Measurements from ENCODE around the gene KCNRG.
"Not testable (repeated sequence)": the region's sequence is repeated elsewhere in the genome, so short reads cannot be mapped to it uniquely, and the experiment has no call there.

The KCNRG gene

GRCh38 chr13:50015258-50015657 lies at the start of gene KCNRG:
KCNRG (plus strand) TSS chr13:50015444; CDS start chr13:50015494, 50 bp downstream.
- no peak for DNase-seq

DNA sequence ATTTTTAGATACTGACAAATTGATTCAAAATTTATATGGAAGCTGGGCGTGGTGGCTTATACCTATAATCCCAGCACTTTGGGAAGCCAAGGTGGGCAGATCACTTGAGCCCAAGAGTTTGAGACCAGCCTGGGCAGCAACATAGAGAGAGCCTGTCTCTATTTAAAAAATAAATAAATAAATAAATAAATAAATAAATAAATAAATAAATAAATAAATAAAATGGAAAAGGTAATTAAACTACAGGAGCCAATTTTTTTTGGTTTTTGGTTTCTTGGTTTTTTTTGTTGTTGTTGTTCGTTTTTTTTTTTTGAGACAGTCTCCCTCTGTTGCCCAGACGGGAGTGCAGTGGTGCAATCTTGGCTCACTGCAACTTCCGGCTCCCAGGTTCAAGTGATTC lies 47.8 kb upstream of the KCNRG start:
- no peak for DNase-seq

DNA sequence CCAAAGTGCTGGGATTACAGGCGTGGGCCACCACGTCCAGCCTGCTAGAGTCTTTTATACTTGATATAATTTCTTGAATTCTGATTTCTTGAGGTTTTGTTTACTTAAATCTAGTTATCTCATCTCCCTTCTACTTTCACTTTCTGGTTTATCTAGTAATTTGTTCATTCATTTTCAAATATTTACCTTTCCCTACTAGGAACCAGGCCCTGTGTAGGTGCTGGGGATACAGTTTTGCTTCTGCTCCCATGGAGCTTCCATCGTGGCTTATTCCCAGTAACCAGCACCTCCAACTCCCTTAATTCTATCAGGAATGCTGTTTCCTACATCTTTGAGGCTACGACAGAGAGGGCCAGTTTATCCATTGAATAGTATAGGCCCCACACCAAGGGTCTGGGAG lies 42.5 kb upstream of the KCNRG start:
- no peak for DNase-seq

- no peak for DNase-seq
Observed at GRCh38 chr13:49975826-49976225, 39.4 kb upstream of the KCNRG start.

DNA sequence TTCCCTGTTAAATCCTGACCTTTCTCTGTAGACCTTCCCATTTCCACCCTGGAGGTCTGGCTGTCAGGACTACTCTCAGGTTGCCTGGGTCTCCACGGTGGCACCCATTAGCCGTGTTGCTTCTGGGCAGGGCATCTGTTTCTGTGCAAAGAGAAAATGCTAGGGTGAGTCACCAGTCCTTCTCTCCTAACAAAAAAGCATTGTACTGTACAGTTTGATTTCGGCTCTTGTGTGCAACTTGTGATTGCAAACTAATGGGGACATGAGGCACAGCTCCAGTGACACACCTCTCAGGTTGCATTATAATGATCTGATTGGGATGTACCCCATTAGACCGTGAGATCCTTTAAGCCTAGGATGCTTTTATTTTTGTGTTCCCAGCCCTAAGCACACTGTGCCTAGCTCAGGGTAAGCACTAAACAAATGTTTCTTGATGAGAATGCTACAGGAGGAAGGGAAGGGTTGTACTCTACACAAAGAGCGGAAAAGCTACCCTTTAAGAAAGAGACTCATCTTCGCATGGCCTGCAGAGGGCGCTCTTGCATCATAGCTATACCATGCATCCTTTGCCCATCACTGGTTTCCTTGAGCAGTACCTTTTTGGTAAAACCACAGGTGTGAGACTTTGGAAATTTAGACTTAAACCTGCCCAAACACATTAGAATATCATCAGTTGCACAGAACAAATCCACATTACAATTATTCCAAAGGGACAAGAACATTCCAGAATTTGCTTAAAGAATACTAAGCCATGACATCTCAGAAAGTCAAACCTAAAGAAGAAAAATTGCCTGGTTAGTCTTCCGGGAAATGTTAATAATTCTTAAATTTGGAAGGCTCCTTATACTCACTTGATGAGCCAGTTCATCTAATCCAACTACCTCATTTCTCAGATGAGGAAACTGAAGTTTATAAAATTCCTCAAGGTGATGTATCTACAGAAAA lies 38.7 kb upstream of the KCNRG start:
- DNase-seq, result peak; percentile 64

GRCh38 chr13:49977992-49978391 lies 37.3 kb upstream of the KCNRG start:
- DNase-seq, result no peak

DNA sequence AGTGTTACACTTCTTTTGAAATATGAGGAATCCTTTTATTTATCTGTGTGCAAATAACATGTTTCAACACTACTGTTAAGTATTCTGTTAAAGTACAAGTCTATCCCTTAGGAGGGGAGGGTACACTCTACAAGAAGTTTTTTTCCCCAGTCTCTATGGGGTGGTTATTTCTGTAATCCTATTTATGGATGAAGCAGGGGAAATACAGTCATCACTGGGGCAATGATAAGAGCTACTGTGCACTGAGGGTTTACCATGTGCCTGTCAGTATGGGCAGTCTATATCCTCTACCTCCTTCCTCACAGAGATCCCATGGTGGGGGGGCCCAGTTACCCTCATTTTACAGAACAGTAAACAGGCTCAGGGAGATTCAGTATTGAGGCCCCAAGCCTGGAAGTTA lies 35.0 kb upstream of the KCNRG start:
- no peak for DNase-seq

DNA sequence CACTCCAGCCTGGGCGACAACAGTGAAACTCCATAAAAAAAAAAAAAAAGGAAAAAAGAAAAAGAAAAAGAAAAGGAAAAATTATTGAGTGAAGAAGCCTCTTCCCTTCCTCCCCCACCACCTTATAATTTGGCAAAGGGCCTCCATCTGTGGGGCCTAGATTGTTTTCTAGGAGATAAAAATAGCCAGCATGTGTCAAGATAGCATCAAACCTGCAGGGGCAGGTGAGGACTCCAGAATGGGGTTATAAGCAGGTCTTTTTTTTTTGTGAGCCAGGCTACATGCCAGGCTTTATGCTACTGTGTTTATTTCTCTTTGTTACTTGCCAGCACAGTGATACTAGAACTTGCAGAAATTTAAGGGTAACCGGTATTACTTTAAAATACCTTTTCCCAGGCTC lies 30.1 kb upstream of the KCNRG start:
- DNase-seq, result no peak

- DNase-seq, result no peak
Observed at GRCh38 chr13:49986471-49986870, 28.8 kb upstream of the KCNRG start.

- not testable (repeated sequence) for DNase-seq
Observed at GRCh38 chr13:49990612-49991011, 24.6 kb upstream of the KCNRG start.

DNA sequence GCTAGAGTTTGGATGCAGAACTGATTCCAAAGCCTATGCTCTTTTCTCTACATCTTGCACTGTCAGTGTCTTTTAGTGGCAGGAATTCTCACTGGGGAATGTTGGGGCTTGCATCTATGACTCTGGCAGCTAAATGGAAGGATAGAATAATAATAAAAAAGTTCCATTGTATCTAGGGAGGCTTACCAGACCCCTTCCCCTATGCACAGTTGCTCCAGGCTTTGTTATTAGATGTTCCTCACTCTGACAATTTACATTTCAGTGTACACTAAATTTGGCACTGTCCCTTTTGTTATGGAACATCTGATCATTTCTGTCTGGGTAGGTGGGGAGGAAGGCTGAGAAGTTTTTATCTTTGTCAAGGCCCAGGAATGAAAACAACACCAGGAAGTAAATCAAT lies 22.1 kb upstream of the KCNRG start:
- no peak for DNase-seq

DNA sequence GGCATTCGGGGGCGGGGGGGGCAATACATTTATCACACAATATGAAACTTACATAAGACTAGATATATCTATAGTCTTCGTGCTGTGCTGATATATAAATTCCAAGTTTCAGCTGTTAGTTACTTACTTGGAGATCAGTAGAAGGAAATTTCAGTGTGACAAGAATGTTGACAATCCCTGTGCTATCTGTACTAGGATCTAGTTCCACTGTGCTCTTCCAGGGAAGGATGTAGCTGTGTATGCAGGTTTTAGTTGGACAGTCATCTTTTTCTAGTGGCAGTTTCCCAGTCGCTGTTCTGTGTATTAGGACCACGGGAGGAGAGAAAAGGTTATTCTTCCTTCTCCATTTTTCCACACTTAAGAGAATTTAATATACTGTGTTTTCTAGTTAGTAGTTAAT lies 21.6 kb upstream of the KCNRG start:
- DNase-seq, result no peak

GRCh38 chr13:49995625-49996101 lies 19.6 kb upstream of the KCNRG start:
- DNase-seq, result no peak

- DNase-seq, result peak; percentile 70
Observed at GRCh38 chr13:49996161-49996915, 18.9 kb upstream of the KCNRG start.

DNA sequence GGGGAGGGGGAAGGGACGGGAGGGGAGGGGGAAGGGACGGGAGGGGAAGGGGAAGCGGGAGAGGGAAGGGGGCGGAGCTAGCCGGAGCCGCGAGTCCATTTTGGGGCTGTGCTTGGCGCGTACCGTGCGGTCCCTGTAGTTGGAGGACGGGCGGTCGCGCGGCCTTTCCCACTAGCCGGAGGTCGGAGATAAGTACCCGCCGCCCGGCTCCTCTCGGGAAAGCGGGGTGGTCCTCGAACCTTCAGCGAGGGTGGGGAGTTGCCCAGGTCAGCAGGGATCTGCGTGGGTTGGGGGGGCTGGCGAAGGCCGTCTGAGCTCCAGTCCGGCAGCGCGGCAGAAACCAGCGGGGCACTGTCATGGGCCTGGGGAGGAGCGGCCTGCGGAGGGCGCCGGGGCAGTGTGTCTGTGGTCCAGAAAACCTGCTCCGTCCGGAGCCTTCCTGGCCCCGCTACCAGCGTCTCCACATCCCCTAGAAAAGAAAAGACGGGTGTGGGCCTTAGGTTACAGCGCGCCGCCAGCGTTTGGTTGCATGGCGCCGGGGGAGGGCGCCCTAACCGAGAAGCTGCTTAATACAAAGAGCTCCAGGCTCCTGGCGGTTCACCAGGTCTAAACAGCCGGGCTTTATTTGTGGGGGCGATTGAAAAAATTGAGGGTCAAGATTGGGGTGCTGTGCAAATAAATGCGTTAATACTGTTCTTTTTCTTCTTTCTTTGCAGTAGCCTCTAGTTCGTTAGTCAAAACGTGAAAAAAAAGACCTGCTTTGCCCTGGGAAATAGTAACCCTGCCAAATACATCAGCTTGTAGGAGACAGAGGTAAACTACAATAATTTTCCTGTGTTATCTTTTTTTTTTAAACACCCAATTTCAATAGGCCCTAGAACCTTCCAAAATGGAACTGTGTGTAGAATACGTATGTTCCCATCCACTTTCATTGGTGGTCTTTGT lies 18.0 kb upstream of the KCNRG start, which contains the start of gene TRIM13:
Gene TRIM13 (plus strand): TSS at position 92 of the 945 bp plus-strand sequence. CDS start 14,899 bp downstream, outside the sequence.
- DNase-seq, result peak; percentile 70

DNA sequence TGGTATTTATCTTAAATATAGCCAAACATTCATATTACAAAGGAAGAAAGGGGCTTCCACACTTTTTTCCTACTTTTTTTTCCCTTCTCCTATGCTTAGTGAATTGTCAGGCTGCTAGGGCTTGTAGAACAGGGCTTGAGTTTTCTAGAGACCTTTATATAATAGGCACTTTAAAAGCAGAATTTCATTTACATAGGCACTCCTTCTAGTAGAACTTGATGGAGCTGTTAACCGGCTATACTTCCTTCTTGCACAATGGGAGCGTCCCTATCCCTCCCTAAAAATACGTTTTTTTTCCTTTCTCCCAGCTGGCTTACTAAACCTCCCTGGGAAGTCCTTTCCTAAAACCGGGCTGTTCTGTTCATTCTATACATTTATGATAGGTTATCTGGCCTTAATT lies 17.3 kb upstream of the KCNRG start:
- no peak for DNase-seq

DNA sequence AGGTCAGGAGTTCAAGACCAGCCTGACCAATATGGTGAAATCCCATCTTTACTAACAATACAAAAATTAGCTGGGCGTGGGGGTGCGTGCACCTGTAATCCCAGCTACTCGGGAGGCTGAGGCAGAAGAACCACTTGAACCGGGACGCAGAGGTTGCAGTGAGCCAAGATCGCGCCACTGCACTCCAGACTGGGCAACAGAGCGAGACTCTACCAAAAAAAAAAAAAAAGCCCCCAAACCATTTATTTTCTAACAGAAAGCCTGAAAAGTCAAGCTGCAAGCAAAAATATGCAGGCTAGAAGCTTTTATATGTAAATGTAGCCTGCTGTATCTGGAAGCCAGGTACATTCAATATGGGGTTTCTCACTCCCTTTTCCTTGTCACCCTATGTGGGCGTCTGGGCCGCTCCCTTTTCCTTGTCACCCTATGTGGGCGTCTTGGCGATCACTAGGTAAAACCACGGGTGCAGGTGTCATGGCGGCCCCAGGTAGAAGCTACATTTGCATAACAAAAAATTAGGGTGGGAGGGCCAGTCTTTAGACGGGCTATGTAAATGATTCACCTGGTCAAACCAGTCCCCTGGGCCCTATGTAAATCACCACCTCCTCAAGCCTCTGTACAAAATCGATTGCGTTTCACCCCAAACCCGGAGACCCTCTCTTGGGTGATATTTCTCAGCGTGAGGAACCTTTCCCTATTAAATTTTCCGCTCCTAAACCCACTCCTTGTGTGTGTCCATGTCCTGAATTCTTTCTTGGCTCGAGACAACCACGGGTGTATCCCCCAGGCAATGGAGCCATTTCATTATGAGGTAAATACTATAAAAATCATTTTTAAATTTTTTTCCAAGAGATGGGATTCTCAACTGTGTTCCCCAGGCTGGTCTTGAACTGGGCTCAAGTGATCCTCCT lies 16.3 kb upstream of the KCNRG start:
- DNase-seq, result no peak

DNA sequence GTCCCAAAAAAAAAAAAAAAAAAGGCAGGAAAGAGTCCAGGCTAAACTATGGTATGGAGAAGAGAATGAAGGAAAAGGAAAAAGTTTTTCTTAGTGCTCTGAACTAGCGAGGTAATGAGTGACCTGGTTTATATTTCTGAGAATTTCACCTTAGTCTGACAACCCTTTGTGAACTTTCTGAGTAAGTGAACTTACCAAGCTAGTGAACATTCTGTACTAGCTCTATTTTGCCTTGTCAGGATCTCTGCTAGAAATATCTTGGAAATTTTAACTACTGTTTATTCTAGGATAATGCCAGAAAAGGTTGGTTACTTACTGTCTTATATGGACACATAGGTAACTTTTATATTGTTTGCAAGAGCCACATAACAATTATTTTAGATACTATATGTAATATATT lies 14.0 kb upstream of the KCNRG start:
- no peak for DNase-seq

DNA sequence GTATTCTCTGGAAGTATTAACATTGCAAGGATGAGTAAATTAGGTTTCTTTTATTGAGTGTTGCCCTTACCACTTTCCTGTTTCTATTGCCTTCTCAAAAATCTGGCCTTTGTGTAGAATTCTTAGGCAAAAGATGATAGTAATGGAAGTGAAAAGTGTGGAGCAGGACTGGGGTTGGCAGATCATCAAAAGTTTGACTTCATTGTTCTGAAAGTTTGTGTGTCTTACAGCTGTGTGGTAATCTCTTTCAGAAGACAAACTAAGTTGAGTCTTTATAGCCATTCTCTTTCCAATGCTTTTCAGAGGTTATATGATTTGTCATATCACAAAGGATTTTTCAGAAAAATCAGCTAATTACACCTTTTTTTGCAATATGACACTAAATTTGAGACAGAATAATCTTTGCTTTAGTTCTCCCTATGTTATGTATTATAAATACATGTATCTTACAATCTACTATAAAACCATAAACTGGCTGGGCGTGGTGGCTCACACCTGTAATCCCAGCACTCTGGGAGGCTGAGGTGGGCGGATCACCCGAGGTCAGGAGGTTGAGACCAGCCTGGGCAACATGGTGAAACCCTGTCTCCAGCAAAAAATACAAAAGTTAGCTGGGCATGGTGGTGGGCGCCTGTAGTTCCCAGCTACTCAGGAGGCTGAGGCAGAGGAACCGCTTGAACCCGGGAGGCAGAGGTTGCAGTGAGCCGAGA lies 8.7 kb upstream of the KCNRG start:
- DNase-seq, result no peak

DNA sequence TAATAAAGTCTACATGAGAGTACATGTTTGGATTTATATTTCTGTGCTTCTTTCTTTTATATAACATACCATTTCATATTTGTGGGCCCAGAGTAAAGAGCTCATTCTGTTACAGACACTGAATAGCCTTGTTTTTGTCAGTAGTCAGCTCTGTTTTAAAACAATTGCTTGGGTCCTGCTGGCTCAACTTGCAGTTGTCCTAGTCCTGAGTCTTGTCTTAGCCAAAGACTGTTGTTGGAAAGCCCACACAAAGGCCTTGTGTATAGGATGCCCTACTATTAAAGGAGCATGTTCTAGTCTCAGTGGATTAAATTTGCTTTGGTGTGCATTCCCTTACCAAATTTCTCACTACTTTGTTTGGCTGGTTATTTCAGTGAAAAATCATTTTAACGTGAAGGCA lies 3.8 kb upstream of the KCNRG start:
- no peak for DNase-seq
